Thyroid gland (tissue), 4 donors: Measurements from ENCODE around the gene WDR37.

ENCODE experiments used
- CTCF ChIP-seq, 6 experiments: fragments of 200-600 bp in 3 of 6; fragments of 450-650 bp in 3 of 6; sonication (generic) in 3 of 6; IDR thresholded peaks; one replicate each; pipeline ENCODE4 v1.5.1; 2016 to 2019; ENCODE audit warnings: antibody characterized with exemption in 6 of 6, mild to moderate bottlenecking in 2 of 6, inconsistent platforms in 1 of 6, moderate library complexity in 1 of 6
- POLR2A ChIP-seq, 2 donors: fragments of 450-650 bp; IDR thresholded peaks; one replicate each; pipeline ENCODE4 v1.6.1; 2017; ENCODE audit warnings: antibody characterized with exemption in 2 of 2, mild to moderate bottlenecking in 2 of 2, moderate library complexity in 1 of 2

- TF ChIP-seq CTCF (IDR thresholded peaks at IDR 0.05) = no peak
- no peak for TF ChIP-seq POLR2A (IDR thresholded peaks at IDR 0.05)
These were observed 59.4 kb downstream of the WDR37 start for GRCh38 chr10:1115607-1115955.
